ENCODE measurements around the gene TOR1B.
"Not testable (repeated sequence)": the region's sequence is repeated elsewhere in the genome, so short reads cannot be mapped to it uniquely, and the experiment has no call there.

Gene TOR1B, protein sequence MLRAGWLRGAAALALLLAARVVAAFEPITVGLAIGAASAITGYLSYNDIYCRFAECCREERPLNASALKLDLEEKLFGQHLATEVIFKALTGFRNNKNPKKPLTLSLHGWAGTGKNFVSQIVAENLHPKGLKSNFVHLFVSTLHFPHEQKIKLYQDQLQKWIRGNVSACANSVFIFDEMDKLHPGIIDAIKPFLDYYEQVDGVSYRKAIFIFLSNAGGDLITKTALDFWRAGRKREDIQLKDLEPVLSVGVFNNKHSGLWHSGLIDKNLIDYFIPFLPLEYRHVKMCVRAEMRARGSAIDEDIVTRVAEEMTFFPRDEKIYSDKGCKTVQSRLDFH

DNA sequence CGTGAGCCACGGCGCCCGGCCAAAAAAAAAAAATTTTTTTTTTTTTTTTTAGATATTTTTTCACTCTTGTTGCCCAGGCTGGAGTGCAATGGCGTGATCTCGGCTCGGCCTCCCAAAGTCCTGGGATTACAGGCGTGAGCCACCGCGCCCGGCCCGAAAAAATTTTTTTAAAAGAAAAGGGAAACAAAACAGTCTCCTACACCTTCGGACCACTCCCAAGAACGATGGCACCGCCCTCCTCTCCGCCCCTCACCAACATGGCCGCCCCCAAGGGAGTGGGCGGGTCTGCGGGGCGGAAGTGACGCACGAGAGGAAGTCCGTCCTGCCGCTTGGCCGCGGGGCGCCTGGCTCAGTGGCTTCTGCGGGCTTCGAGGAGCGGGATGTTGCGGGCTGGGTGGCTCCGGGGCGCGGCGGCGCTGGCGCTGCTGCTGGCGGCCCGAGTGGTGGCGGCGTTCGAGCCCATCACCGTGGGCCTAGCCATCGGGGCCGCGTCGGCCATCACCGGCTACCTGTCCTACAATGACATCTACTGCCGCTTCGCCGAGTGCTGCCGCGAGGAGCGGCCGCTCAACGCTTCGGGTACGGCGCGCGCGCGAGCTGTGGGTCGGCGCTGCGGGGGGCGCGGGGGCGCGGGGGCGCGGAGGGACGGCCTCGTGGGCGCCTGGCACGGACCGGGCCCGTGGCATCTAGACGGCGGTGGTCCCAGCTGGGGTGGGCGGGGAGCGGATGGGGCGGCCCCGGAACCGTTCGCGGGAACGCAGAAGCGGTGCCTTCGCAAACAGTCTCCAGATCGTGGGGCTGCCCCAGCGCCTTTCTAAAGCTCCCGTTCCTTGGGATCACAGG, at the start of gene TOR1B:
TSS of gene TOR1B (plus strand) at position 352 of the 843 bp plus-strand sequence. CDS start at position 381, 29 bp downstream.
- DNase-seq = peak; percentile 64 to 91

DNA sequence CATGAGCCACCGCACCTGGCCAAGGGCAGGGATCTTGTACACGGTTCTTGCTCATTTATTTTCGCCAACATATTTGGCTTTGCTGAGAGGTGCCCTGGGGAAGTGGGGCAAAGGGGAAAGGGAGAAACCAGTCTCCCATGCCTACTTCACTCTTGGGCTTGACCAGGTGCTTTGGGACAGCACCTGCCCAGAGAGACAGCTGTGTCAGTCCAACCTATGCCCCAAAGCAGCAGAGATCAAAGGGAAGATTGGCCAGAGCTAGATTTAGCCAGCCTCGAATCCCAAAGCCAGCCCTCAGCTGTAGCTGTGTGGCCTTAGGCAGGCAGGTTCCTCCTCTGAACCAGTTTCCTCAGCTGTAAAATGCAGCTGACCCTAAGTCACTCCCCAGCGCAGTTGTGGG, 47.8 kb upstream of the TOR1B start:
- no peak for DNase-seq

DNA sequence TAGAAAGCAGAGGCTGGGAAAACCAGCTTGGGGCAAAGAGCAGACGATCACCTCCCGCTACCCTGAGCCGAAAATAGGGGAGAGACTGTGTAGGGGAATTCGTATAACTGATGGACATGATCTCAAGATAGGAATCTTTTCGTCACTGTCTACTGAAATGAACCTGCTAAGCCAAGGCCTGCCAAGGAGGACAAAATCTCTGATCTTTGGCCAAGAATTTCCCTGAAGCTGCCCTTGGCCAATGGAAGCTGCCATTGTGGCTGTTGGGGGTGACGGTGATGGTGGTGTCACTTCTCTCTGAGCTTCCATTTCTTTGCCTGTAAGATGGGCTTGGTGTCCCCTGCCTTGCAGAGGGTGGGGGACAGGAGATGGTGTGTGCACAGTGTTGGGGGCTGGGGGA, 46.8 kb upstream of the TOR1B start:
- DNase-seq = no peak

DNA sequence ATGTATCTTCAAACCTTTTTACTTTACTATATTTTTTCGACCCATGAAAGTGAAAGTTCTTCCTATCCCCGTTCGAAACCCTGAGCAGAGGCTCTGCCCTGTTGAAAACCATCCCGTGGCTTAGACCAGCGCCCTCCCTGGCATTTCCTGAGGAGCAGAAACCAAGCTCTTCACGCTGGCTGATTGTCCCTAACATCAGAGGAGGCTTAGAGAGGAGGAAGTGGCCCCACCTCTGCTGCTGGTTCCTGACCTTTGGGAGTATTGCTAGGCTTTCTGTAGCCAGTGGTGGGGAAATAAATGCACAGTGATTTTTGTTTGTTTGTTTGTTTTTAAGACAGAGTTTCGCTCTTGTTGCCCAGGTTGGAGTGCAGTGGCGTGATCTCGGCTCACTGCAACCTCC, 45.9 kb upstream of the TOR1B start:
- DNase-seq = no peak

DNA sequence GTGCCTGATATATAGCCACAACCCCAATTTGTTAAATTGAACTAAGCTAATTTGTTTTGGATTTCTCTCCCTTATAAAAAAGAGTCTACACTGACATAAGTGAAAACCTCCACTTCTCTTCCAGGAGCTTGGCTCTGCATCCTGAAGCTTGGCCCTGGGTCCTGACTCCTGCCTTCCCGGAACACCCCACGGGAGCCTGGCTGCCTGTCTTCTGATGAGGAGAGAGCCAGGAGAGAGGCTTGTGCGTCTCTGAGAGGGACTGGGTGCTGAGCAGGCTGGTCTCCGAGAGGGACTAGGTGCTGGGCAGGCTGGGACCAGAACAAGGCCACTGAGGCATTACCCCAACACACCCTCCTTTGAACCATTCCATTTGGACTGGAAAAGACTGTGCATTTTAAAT, 43.7 kb upstream of the TOR1B start:
- DNase-seq = no peak

DNA sequence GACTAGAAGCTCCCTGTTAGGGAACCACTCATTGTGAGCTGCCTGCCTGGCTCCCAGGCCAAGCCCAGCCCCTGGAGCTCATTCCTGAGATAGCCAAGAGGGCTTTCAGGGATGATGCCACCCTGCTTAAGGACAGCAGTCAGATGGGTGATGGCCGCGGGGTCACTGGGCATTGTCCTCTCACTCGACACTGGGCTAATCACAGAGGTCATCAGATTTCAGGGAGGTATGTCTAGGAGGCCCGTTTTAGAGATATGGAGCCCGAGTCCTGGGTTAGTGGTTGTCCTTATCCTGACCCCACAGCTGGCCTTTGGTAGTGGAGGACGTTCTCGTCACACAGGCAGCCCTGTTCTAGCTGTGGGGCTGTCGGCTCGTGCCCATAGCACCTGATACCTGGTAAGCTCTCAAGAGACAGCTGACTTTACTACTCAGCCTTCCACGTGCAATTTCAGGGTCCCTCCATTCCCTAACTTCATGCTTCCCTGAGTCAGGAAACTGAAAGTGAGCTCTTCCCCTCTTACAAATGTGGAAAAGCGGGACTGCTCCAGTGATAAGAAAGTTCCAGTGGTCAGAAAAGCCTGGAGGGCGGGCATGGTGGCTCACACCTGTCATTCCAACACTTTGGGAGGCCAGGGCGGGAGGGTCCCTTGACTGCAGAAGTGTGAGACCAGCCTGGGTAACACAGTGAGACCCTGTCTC, 43.0 kb upstream of the TOR1B start:
- DNase-seq = no peak

DNA sequence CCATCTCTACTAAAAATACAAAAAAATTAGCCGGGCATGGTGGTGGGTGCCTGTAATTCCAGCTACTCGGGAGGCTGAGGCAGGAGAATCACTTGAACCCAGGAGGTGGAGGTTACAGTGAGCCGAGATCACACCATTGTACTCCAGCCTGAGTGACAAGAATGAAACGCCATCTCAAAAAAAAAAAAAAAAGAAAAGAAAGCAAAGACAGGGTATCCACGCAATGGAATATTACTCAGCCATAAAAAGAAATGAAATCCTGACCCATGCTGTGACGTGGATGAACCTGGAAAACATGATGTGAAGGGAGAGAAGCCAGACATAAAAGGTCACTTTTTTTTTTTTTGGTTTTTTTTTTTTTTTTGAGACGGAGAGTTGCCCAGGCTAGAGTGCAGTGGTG, 42.2 kb upstream of the TOR1B start:
- not testable (repeated sequence) for DNase-seq

DNA sequence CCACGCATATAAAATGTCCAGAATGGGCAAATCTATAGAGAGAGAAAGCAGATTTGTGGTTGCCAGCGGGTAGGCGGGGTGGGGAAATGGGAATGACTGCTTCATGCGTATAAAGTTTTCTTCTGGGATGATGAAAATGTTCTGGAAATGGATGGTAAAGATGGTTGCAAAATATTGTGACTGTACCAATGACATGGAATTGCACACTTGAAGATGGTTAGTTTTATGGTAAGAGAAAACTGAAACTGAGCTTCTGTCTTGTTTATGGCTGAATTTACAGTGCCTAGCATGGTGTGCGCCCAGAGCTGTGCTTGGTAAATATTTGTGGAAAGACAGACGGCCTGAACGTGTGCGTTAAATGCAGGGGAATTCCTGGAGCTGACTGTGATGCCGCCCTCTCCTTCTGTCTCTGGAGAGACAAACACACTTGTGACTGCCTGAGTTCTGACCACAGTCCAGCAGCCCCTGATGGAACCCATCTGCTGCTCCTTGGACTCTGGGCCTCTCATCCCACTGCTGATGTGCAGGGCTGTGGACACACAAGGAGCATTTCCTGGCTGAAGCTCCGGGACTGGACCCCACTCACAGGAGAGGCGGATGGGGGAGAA, 41.6 kb upstream of the TOR1B start:
- DNase-seq = no peak

DNA sequence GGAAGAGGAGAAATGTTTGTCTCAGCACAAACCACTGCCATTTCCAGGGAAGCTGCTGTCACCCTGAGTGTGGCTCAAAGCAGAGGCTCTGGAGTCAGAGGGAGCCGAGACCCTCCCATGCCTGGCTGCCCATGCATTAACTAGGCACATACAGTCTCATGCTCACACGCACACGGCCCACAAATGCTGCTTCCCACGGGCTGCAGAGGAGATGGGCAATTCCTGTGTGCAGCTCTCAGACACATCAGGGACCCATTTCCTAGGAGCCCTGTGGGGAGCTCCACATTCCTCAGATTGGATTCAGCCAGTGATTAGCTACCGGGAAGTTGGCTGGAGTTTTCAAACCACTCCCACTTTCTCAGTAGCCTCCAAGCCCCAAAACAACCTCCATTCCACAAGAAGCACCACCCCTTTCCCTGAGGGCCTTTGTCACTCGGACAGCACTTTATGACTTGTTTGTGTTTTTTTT, 41.0 kb upstream of the TOR1B start:
- DNase-seq = no peak

DNA sequence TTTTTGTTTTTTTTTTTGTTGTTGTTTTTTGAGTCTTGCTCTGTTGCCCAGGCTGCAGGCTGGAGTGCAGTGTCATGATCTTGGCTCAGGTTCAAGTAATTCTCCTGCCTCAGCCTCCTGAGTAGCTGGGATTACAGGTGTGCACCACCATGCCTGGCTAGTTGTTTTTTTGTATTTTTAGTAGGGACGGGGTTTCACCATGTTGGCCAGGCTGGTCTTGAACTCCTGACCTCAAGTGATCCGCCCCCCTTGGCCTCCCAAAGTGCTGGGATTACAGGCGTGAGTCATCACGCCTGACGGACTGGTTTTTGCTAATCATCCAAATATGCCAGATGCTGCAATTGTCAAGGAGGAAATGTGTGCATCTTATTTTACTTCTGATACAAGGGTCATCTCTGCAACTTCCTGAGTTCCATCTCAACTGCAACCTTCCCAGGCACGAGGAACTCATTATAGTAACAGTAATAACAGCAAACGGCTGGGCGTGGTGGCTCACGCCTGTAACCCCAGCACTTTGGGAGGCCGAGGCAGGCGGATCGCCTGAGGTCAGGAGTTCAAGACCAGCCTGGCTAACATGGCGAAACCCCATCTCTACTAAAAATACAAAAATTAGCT, 40.5 kb upstream of the TOR1B start:
- DNase-seq = not testable (repeated sequence)

DNA sequence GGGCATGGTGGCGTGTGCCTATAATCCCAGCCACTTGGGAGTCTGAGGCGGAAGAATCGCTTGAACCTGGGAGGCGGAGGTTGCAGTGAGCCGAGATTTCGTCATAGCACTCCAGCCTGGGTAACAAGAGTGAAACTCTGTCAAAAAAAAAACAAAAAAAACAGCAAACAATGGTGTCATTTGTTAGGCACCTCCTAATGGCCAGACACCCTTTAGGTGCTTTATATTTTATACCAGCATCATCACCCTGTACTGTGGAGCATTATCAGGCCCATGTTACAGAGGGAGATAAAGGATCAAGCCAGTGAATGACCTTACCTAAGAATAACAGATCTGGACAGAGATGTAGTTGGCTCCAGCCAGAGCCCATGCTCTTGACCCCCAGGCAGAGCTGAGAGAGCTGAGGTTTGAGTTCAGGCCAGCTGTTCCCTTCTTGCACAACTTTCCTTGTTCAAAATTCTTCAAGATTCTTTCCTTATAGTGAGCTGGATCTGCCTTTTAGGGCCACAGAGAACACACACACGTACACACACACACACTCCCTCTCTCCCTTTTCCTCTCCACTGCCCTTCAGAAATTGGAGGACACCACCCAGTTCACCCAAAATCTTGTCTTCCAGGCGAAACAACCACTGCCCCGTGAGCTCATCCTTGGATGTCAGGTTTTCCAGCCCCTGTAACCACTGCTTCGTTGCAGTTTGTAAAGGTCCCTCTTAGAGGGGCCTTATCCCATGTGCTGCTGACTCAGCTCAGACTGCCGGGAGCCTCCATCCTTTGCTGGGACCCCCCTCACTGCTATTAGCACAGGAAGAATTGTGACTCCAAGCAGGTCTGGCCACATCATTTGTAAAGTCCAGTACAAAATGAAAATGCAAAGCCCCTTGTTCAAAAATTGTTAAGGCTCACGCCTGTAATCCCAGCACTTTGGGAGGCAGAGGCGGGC, 39.7 kb upstream of the TOR1B start:
- no peak for DNase-seq

DNA sequence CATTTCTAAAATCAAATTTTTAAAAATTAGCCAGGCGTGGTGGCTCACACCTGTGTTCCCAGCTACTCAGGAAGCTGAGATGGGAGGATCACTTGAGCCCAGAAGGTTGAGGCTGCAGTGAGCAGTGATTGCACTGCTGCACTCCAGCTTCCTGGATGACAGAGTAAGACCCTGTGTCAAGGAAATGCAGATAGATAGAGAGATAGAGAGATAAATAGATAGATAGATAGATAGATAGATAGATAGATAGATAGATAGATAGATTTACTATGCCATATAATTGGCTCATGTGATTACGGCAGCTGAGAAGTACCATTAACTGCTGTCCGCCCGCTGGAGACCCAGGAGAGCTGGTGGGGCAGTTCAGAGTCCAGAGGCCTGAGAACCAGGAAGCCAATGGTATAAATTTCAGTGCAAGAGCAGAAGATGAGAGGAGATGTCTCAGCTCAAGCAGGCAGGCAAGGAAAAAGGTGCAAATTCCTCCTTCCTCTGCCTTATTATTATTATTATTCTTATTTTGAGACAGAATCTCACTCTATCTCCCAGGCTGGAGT, 37.1 kb upstream of the TOR1B start:
- no peak for DNase-seq

DNA sequence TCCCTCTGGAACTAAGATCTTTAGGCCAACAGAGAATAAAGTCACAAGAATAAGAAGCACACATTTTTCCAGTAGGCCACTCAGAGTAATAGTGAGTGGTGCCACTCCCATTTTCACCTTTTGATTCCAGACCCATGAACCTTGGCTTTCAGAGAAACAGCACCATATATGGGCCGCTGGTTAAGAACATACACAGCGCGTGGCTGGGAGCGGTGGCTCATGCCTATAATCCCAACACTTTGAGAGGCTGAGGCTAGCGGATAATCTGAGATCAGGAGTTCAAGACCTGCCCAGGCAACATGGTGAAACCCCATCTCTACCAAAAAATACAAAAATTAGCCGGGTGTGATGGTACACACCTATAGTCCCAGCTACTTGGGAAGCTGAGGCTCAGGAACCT, 34.5 kb upstream of the TOR1B start:
- DNase-seq = no peak

DNA sequence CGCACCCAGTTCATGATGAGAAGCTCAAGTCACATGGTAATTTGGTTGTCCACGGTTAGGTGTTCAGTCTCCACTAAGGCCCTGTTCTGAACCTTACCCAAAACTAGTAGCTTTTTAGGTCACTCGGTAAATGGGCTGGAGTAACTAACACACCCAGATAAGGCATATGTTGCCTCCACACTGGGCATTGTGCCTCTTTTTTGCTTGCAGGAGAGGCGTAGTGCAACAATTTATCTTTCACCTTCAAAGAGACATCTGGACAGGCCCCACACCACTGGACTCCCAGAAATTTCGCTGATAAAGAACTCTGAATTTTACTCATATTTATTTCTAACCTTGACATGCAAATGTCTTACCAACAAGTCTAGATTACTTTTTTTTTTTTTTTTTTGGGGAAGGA, 33.3 kb upstream of the TOR1B start:
- DNase-seq = no peak

DNA sequence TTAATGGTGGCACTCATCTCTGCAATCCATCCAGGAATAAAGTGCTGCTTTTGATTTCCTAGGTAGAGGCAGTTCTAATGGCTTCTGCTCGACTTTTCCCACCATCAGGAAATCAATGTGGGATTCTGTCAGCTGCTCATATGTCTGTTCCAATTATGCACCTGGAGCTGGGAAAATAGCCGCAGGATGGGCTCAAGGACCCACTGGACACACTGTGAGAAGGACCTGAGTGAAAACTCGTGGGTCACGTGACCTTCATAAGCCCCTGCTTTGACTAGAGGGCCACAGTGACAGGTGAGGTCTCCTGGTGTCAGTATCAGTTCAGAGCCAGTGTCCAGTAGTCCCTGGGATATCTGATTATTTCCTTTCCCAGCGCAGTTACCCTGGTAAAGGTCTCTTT, 32.2 kb upstream of the TOR1B start:
- no peak for DNase-seq

DNA sequence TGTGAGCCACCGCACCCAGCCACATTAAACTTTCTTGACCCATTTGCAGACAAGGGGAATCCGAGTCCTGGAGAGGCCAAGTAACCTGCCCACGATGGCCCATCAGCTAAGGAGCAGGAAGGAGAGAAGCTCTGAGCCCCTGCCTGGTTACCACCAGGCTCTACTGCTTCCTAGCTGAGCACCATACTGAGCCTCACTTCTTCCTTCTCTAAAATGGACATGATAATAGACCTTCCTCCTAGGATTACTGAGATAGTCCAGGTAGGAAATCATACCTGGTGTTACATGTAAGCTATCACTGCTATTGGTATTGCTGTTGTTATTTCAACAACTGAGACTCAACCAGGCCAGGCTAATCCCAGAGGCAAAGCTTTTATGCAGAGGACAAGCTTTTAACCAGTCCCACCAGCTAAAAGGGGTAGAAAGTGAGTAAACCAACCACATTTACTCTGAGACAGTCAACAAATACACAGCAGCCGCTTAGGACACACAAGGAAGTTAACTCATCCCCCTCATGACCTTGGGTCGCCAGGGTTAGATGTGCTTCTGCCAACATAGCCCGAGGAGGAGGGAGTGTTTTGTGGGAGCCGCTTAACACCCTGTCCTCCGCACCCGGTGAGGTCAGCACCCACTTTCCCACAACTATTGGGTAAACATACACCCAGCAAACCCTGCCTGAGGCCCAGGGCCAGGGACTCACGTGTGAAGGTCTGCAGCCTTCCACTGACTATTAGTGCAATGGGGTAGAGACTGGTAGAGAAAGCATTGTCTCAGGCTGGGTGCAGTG, 29.5 kb upstream of the TOR1B start:
- DNase-seq = no peak

DNA sequence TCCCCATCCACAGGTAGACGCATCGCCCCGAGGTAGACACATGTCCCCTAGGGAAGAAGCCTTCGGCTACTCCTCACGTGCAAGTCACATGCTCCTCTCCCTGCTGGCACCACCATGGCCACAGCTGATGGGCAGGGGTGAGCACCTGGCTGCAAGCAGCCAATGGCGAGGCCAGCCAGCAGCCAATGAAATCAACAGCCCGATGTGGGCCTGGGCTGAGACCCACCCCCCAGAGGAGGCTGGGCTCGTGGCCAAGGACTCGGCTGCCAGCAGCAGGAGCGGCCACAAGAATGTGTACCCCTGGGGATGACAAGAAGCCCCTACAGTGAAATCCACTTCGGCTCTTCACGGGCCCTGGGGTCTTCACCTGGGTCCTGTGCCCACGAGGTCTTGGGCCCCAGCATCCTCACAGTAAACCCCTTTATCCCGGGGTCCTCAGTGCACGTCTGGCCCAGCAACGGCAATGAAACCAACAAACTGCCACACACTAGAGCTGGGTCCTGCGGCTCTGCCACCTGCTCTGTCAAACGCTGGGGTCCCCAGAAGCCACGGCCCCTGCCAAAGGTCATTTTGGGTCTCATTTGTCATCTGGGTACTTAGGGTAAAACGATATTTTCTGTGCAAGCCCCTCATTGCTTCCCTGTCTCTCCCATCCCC, 28.1 kb upstream of the TOR1B start:
- DNase-seq = no peak

DNA sequence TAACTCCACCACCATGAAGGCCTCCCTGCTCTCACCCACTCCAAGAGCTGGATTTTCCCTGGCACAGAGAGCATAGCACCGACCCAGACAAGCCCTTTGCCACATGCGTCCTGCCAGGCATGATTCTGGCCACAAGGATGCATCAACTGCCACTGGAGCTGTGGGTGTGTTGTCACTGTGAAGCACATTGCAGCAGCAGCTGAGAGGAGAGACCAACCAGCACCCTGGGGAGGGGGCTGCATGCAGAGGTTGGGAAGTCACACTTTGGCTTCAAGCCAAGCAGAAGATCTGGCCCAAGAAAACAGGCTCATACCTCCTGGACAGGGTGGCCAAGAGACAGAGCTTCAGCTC, 27.6 kb upstream of the TOR1B start:
- DNase-seq = no peak

DNA sequence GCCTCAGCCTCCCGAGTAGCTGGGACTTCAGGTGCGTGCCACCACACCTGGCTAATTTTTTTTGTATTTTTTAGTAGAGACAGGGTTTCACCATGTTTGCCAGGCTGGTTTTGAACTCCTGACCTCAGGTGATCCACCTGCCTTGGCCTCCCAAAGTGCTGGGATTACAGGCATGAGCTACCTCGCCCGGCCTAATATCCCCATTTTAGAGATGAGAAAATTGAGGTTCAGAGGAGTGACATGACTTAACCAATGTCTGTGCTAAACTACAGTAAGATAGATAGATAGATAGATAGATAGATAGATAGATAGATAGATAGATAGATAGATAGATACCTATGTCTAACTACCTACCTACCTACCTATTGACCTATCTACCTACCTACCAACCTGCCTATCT, 26.9 kb upstream of the TOR1B start:
- DNase-seq = not testable (repeated sequence)

DNA sequence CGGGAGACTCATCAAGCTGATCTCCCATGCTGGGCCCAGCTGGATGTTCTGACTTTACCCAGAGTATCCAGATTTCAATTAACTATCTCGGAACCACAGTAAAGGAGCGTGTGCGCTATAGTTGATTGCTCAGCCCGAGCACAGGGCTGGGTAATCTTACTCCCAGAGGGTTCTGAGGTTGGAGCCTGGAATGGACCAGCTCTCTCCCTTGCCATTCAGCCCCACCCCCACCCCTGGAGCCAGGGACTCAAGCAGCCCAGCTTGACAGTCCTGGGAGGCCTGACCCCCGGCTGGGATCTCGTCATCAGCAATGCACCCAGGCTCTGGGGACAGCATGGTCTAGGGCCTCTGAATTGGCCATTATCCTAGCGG, 26.4 kb upstream of the TOR1B start:
- no peak for DNase-seq
